Osteoblast (primary cell): ENCODE results near the gene LMOD3. TPM values are rescaled to one million over a fixed set of nuclear protein-coding genes. Genes with fewer than 3 reads are reported as not detected.

Experiments
- DNase-seq: peaks from one replicate; pipeline ENCODE4 v3.0.0; 2011; ENCODE audit warnings: low spot score, mixed read lengths; ENCODE audit not compliant: insufficient read length; ENCODE audit errors: missing footprints
- H2AFZ ChIP-seq: 2 replicates; pipeline ENCODE4 v1.6.0; 2011; ENCODE audit warnings: mild to moderate bottlenecking, low read length
- H3K27ac ChIP-seq: 2 replicates; pipeline ENCODE4 v1.5.1; 2011; ENCODE audit warnings: mild to moderate bottlenecking, low read depth, low read length, moderate library complexity
- H3K27me3 ChIP-seq: 2 replicates; pipeline ENCODE4 v1.6.0; 2012; ENCODE audit warnings: mild to moderate bottlenecking, control low read depth, inconsistent platforms, low read length, moderate library complexity; ENCODE audit not compliant: insufficient read depth
- H3K36me3 ChIP-seq: 2 replicates; pipeline ENCODE4 v1.5.1; 2011; ENCODE audit warnings: mild to moderate bottlenecking, low read length, control low read depth, moderate library complexity; ENCODE audit not compliant: insufficient read depth
- H3K4me1 ChIP-seq: 2 replicates; pipeline ENCODE4 v1.5.1; 2011; ENCODE audit warnings: mild to moderate bottlenecking, low read length, control low read depth, moderate library complexity; ENCODE audit not compliant: insufficient read depth
- H3K4me2 ChIP-seq: 2 replicates; pipeline ENCODE4 v1.6.0; 2011; ENCODE audit warnings: mild to moderate bottlenecking, low read length; ENCODE audit not compliant: insufficient read depth
- H3K4me3 ChIP-seq: fragments of 200-600 bp; sonication (generic); 3 replicates; pipeline ENCODE4 v1.5.1; 2012; ENCODE audit warnings: mild to moderate bottlenecking, low read length, inconsistent platforms; ENCODE audit not compliant: insufficient read depth
- H3K79me2 ChIP-seq: 2 replicates; pipeline ENCODE4 v1.6.0; 2012; ENCODE audit warnings: mild to moderate bottlenecking, low read length, control low read depth, inconsistent platforms; ENCODE audit not compliant: insufficient read depth
- H3K9me3 ChIP-seq: 2 replicates; pipeline ENCODE4 v1.5.1; 2011; ENCODE audit warnings: low read depth, low read length, control low read depth
- H4K20me1 ChIP-seq: 2 replicates; pipeline ENCODE4 v1.6.0; 2012; ENCODE audit warnings: mild to moderate bottlenecking, low read length, control low read depth; ENCODE audit not compliant: insufficient read depth
- total RNA-seq: library from RNA; depleted of rRNA; stranded (reverse); fragments of >200 nt; gene quantifications from 2 replicates; pipeline ENCODE4 v1.2.3, GENCODE V29; 2012
- TF ChIP-seq, protein P1 (sequence below): IDR thresholded peaks from 2 replicates; pipeline ENCODE4 v1.5.1; 2011; ENCODE audit warnings: mild to moderate bottlenecking, low read depth, low read length, moderate library complexity; ENCODE audit errors: extremely low read depth

LMOD3 gene
- total RNA-seq, 1 donor, result not detected

DNA sequence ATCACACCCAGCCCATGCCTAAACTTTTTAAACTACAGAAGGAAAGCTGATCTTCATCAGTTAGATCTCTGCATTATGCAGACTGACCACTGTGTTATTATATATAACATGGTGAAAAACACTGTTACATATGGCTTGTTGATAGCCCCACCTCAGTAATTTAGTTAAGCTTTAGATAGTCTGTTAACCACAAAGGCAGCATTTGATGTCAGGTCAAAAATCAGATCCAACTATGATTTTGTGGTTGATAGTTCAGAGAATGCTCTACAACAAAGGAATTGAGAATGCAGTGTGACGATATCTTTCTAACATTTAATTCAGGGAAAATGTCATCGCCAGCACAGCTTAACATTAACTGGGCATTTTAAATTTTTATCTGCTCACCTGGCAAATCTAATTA, 37.7 kb upstream of the LMOD3 start:
- Histone ChIP-seq H3K27ac (no peak overlapping the region), H3K4me1 (no peaks in the 10 kb centered on the region), H3K36me3 (no peaks in the 10 kb centered on the region), H3K4me3 (no peak overlapping the region), H4K20me1 (no peaks in the 10 kb centered on the region), H2AFZ (no peak overlapping the region), H3K9me3 (no peaks in the 10 kb centered on the region), H3K4me2 (no peak overlapping the region), H3K27me3 (peaks cover 3% of the 10 kb centered on the region), H3K79me2 (no peaks in the 10 kb centered on the region)
- DNase-seq, result no peak
- TF ChIP-seq, protein P1, sequence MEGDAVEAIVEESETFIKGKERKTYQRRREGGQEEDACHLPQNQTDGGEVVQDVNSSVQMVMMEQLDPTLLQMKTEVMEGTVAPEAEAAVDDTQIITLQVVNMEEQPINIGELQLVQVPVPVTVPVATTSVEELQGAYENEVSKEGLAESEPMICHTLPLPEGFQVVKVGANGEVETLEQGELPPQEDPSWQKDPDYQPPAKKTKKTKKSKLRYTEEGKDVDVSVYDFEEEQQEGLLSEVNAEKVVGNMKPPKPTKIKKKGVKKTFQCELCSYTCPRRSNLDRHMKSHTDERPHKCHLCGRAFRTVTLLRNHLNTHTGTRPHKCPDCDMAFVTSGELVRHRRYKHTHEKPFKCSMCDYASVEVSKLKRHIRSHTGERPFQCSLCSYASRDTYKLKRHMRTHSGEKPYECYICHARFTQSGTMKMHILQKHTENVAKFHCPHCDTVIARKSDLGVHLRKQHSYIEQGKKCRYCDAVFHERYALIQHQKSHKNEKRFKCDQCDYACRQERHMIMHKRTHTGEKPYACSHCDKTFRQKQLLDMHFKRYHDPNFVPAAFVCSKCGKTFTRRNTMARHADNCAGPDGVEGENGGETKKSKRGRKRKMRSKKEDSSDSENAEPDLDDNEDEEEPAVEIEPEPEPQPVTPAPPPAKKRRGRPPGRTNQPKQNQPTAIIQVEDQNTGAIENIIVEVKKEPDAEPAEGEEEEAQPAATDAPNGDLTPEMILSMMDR, result no peak

DNA sequence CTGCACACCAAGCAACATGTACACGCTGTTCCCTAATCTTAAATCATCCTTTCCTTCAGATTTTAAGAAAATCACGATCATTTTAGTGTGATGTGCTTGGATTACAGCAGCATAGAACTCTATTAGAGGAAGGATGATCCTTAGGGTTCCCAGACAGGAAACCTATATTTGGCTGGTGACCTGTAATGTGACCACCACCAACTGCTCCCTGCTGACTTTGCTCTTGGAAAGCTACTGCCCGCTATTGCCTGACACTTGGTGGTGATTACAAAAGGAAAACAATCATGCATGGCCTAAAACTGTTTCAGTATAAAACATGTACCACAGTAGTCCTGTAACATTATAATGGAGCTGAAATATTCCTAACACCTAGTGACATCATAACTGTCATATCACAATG, 27.2 kb upstream of the LMOD3 start:
- TF ChIP-seq, protein P1, result no peak
- Histone ChIP-seq H3K9me3 (no peaks in the 10 kb centered on the region), H3K27ac (no peak overlapping the region), H3K4me3 (no peak overlapping the region), H3K27me3 (peaks cover 10% of the 10 kb centered on the region), H3K79me2 (no peaks in the 10 kb centered on the region), H3K36me3 (no peaks in the 10 kb centered on the region), H3K4me1 (no peaks in the 10 kb centered on the region), H2AFZ (no peak overlapping the region), H3K4me2 (no peak overlapping the region), H4K20me1 (no peaks in the 10 kb centered on the region)
- no peak for DNase-seq

DNA sequence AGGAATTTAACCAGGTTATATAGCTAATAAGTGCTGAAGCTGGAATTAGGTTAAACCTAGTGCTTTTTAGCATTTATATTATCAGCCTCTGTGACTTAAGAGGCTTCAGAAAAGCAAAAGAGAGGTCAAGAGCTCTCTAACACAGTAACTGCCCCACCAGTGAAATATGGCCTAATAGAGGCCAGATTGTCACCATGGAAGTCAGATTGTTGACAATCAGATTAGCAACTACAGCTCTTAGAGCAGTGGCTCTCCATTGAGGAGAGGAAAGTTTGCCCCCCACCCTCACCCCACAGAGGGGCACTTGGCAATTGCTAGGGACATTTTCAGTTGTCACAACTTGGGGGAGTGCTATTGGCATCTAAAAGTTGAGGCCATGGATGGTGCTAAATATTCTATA, 23.3 kb upstream of the LMOD3 start:
- H3K36me3 ChIP-seq, result no peaks in the 10 kb centered on the region
- H3K27ac ChIP-seq, result no peak overlapping the region
- H3K79me2 ChIP-seq, result no peaks in the 10 kb centered on the region
- TF ChIP-seq, protein P1, result no peak
- H3K4me3 ChIP-seq, result no peak overlapping the region
- no peak overlapping the region for H3K4me2 ChIP-seq
- H3K27me3 ChIP-seq, result peaks cover 10% of the 10 kb centered on the region
- H3K4me1 ChIP-seq, result no peaks in the 10 kb centered on the region
- no peak for DNase-seq
- H3K9me3 ChIP-seq, result no peaks in the 10 kb centered on the region
- H2AFZ ChIP-seq, result no peak overlapping the region
- no peaks in the 10 kb centered on the region for H4K20me1 ChIP-seq

DNA sequence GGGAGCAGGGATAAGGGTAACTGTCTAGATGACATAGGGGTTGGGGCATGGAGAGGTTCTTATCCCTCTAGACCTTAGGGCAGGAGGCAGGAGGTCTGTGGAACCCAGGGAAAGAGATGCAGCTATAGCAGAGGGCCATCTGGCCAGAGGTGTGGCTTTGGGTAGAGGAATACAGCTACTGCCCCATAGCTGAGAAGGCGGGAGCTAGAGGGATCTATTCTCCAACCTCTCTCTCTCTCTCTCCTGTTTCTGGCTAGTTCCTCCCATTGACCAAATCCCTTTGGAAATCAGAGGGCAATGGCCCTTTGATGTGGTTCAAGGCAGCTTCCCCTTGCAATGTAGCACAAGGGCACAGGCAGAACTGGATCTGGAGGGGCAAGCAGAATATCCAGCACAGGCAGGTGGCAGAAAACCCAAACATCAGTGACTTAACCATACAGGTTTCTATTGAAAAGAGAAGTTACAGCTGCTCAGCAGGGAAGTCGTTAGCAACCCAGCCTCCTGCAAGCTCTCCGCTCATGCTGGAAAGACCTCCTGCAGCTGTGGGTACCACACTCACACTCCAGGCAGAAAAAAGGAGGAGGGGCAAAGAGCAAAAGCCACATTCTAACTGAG, 22.3 kb upstream of the LMOD3 start:
- Histone ChIP-seq H3K27me3 (peaks cover 13% of the 10 kb centered on the region), H3K79me2 (no peaks in the 10 kb centered on the region), H3K4me1 (no peaks in the 10 kb centered on the region), H3K27ac (no peak overlapping the region), H3K4me3 (no peak overlapping the region), H4K20me1 (no peaks in the 10 kb centered on the region), H3K9me3 (no peaks in the 10 kb centered on the region), H2AFZ (no peak overlapping the region), H3K36me3 (no peaks in the 10 kb centered on the region), H3K4me2 (no peak overlapping the region)
- no peak for DNase-seq
- TF ChIP-seq, protein P1, result no peak
